GM19240 (cell line): ENCODE measurements around the gene FITM2.
"Not testable (repeated sequence)": the region's sequence is repeated elsewhere in the genome, so short reads cannot be mapped to it uniquely, and the experiment has no call there.

Experiments
- DNase-seq: peaks from one replicate; pipeline ENCODE4 v3.0.0; 2011; ENCODE audit warnings: low spot score; ENCODE audit not compliant: insufficient read length

FITM2 gene

DNA sequence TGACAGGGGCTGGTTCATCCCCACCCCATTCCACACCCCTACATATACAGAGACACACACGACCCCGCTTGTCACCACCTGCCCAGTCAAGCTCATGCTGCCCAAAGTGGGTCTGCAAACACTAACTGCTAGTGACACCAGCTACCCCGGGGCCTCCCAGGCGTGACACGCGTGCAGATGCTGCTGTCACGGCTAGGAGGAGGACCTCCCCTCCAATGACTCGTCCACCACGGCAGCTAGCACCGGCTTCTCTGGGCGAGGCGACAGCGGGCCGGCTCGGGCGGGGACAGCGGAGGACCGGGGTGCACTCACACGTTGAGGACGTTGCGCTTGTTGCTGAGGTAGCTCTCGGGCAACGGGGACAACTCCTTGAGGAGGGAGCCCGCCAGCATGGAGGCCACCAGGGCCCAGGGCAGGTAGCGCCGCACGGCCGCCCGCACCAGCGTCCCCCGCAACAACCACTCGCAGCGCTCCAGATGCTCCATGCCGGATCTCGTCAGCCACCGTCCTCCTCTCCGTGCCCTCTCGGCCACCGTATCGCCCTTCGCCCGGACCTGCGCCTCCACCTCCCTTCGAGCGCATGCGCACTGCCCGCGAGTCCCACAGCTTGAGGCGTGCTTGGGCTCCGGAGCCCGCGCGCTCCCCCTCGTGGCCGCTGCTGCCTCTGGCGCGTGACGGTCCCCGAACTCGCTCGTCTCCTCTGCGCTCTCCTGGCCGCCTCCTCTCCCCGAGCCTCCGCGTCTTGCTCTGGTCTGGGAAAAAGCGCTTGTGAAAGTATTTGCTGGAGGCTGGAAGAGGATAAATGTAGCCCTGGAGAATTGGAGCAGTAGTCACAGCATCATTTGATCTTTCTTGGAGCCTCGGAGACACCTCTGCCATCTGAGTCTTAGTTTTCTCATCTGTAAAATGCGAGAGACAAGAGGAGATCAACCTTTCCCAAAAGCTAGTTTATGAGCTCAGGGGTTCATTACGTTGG, at the start of gene FITM2:
TSS of gene FITM2 (minus strand) at position 539 of the 976 bp plus-strand sequence. CDS start at position 485, 54 bp downstream.
- DNase-seq: peak; percentile 99

GRCh38 chr20:44360221-44360620, 49.2 kb upstream of the FITM2 start:
- no peak for DNase-seq

DNA sequence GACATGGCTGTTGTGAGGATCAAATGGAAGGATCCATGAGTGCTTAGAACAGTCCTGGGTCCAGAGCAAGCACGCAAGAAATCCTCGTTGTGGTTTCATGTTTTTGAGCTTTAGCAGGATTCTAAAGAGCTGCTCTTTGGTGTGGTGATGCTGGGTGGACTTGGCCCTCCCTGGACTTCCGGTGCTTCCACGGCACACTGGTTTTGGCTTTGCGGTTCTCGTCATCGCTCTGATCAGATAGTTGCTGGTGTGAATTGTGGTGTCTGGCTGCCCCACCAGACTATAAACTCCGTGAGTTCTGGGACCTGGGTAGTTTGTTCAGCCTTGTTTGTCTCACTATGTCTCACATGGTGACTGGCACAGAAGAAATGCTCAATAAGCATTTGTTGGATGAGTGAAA, 47.8 kb upstream of the FITM2 start:
- no peak for DNase-seq

GRCh38 chr20:44357555-44358125, 46.6 kb upstream of the FITM2 start:
- DNase-seq: no peak

DNA sequence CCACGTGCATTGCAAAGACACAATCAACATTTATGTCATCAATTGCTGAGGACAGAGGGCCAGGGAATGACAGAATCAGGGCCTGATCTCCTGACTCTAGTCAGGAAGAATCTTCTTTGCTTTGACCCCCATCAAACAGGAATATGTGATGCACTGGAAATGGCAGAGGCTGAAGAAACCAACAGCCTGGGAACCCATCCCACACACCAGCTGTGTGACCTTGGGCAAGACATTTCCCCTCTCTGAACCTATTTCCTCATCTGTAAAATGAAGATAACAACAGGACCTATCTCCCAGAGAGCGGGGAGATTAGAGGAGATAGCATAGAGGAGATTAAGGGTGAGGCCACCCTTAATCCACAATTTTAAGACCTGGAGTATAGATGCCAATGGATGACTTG, 46.0 kb upstream of the FITM2 start:
- no peak for DNase-seq

- DNase-seq: no peak
Measured at GRCh38 chr20:44356353-44356723, 45.3 kb upstream of the FITM2 start.

GRCh38 chr20:44355498-44356352, 44.7 kb upstream of the FITM2 start, which contains the start of gene HNF4A:
Gene HNF4A (plus strand): TSS chr20:44355699. CDS start chr20:44355805, 106 bp downstream.
- DNase-seq: no peak

DNA sequence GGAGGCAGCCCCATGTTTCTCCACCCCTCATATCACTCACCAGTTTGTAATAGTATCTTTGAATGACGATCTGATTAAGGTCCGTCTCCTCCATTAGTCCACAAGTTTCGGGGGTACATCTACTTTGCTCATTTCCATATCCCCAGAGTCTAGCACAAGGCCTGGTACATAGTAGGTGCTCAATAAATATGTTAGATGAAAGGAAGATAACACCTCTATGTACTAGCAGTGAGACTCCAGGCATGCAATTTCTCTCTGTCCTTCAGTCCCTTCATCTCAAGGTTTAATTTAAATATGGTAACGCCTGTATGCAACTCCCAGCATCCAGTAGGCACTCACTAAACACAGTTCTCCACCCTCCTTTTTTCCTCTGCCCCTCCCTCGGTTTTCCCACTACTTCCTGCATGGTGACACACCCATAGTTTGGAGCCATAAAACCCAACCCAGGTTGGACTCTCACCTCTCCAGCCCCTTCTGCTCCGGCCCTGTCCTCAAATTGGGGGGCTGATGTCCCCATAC, 44.0 kb upstream of the FITM2 start:
- DNase-seq: no peak

- DNase-seq: no peak
Measured at GRCh38 chr20:44350567-44350966, 39.6 kb upstream of the FITM2 start.

- no peak for DNase-seq
Measured at GRCh38 chr20:44349349-44349748, 38.3 kb upstream of the FITM2 start.

GRCh38 chr20:44348168-44348659, 37.2 kb upstream of the FITM2 start:
- no peak for DNase-seq

GRCh38 chr20:44345941-44346340, 34.9 kb upstream of the FITM2 start:
- not testable (repeated sequence) for DNase-seq

GRCh38 chr20:44345147-44345546, 34.1 kb upstream of the FITM2 start:
- no peak for DNase-seq

- no peak for DNase-seq
Measured at GRCh38 chr20:44344723-44345122, 33.7 kb upstream of the FITM2 start.

DNA sequence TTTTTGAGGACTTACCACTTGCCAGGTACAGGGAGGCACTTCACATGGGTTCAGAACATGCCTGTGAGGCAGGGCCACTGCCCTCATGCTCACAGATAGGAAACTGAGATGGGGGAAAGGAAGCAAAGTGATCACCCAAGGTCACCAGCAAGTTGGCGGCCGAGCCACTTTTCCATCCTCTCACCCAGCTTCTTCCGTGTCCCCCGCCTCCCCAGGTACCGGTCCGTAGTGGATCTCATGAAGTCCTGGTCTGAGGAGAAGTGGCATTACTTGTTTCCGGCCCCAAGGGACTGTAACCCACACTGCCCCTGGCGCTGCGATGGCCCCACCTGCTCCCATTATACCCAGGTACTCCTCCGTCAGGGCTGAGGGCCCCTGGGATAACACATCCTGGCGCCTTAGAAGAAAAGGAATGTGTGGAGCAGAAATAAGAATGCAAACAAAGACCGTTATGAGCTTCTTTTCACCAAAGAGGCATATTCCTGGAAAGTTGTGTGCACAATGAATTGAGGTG, 32.2 kb upstream of the FITM2 start:
- DNase-seq: no peak

DNA sequence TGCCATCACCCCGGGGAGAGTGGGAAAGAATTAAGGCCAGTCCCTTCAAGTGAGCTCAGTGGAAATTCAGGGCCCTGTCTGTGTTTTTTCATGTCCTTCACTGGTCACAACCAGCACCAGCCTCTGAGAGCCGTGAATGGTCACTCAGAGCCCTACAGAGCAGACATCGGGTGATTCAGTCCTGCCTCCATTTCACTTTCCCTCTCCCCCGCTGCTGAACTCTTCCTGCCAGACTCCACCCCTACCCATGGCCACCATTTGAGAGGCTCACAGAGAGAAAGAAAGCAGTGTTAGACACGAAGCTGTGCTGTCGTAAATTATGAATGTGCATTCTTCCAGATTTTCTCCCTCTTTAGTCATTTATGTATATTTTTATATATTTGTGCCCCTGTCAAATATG, 31.2 kb upstream of the FITM2 start:
- no peak for DNase-seq

DNA sequence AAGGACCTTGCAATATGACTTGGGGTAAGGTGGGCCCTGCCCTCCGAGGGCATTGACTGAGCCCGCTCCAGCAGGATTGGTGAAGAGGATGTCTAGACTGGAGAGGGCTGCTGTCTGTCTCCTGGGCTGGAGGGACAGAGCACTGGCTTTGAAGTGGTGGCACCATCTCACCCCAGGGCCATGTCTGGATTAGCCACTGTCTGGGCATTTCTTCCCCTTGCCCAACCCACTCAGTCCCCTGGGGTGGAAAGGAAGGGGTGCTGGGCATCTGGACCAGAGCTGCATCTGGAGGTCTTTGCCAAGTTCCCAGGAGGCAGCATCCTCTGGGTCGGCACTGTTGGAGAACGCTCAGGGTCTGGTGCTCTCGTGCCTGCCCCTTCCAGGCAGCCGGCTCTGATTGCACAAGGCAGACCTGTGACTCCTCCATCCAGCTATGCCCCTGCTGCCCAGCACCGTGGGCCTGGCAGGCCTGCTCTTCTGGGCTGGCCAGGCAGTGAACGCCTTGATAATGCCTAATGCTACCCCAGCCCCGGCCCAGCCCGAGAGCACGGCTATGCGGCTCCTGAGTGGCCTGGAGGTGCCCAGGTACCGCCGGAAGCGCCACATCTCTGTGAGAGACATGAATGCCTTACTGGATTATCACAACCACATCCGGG, 25.9 kb upstream of the FITM2 start, which contains the start of gene R3HDML:
TSS of gene R3HDML (plus strand) at position 319 of the 656 bp plus-strand sequence. CDS start at position 434, 115 bp downstream.
- DNase-seq: no peak

GRCh38 chr20:44336086-44336485, 25.1 kb upstream of the FITM2 start:
- no peak for DNase-seq

- no peak for DNase-seq
Measured at GRCh38 chr20:44335675-44336074, 24.7 kb upstream of the FITM2 start.

DNA sequence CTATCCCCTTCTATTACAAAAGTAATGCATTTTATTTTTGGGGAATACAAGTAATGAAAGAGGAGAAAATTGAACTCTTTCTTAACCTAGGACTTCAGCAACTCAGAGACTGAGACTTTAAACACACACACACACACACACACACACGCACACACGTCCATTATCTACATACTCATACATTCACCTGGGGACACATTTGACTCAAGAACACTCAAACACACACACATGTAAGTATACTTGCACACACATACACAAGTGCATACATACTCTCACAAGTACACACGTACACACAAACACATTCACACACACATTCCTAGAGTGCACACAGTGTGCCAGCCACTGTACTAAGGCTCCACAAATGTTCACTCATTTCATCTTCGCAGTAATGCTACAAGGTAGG, 23.7 kb upstream of the FITM2 start:
- no peak for DNase-seq
